Activated CD4-positive, alpha-beta T cell treated with anti-CD3 and anti-CD28 coated beads, Interleukin-2, amount 10 ng/mL, durations not matched to agents 24 days and 14 days (primary cell): ENCODE measurements around the gene CISD3. TPM values are rescaled to one million over a fixed set of nuclear protein-coding genes. Genes with fewer than 3 reads are reported as not detected.

Experiments
- DNase-seq: peaks from one replicate; pipeline ENCODE4 v3.0.0; 2022
- H3K27ac Mint-ChIP-seq: one replicate; pipeline ENCODE4 v1.8.0; 2022; ENCODE audit warnings: mild to moderate bottlenecking, mixed read lengths
- H3K27me3 Mint-ChIP-seq: one replicate; pipeline ENCODE4 v1.8.0; 2022; ENCODE audit warnings: mixed read lengths
- H3K36me3 Mint-ChIP-seq: one replicate; pipeline ENCODE4 v1.8.0; 2022; ENCODE audit warnings: low read depth, mild to moderate bottlenecking, mixed read lengths
- H3K4me1 Mint-ChIP-seq: one replicate; pipeline ENCODE4 v1.8.0; 2021; ENCODE audit warnings: mixed read lengths
- H3K4me3 Mint-ChIP-seq: one replicate; pipeline ENCODE4 v1.8.0; 2022; ENCODE audit warnings: mild to moderate bottlenecking, moderate library complexity, mixed read lengths
- H3K9me3 Mint-ChIP-seq: one replicate; pipeline ENCODE4 v1.8.0; 2021; ENCODE audit warnings: mixed read lengths
- intact Hi-C: fragments of 100-400 bp; cut with micrococcal nuclease; formaldehyde crosslinking; loops from one replicate; pipeline ENCODE4 v1.15.1; 2023
- total RNA-seq: library from RNA; stranded (reverse); gene quantifications from 2 replicates; pipeline ENCODE4 v1.2.3, GENCODE V29; 2022

The CISD3 gene
- total RNA-seq, 1 donor from 2014 or later, result 46.7 TPM

DNA sequence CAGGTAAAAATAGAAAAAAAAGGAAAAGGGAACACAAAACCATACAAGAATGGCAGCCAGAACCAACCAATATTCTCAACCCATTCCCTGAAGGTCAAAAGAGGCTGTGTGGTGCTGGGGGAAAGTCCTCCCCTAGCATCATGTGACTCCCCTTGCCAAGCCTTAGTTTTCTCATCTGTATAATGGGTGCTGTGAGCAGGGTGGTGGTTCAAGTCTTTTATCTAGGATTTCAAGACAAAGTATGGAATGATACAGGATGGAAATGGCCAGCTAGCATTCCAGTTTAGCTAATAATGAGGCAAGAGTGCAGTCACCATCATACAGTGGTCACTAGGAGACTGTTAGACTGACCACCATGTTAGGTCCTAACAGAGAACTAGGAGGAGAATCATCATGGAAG lies 43.1 kb downstream of the CISD3 start:
- intact Hi-C loops, result no loop called here
- Mint-ChIP-seq H3K4me1 (no peaks in the 10 kb centered on the region), H3K27me3 (no peaks in the 10 kb centered on the region), H3K27ac (no peak overlapping the region), H3K4me3 (no peak overlapping the region), H3K36me3 (peaks cover 56% of the 10 kb centered on the region), H3K9me3 (no peaks in the 10 kb centered on the region)
- no peak for DNase-seq

DNA sequence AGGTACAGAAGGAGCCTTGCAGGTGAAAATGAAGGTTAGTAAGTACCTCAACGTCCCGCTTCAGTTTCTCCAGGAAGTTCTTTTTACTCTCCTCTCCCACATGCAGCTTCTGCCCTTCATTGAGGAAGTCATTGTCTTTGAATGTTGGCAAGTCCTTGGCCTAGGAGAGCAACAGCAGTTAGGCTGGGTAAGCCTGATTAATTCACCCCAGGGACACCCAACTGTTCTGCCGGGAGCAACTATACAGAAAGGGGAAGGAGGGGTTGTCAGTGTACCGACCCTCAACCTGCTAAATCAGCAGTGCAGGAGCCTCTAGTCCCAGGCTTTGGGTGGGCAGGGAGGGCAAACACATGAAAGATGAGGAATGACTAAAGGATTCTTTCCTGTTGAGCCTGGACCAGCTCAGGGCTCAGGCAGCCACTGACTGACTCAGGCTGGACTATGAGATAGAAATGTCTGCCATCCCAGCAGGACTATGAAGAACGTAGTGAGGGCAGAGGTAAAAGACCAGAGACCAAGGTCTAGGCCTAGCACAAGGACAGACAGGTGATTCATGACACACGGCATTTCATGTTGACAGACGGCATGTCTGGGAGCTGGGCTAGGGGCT lies 47.6 kb downstream of the CISD3 start:
- DNase-seq, result no peak
- peaks cover 57% of the 10 kb centered on the region for H3K36me3 Mint-ChIP-seq
- intact Hi-C loops, result no loop called here

DNA sequence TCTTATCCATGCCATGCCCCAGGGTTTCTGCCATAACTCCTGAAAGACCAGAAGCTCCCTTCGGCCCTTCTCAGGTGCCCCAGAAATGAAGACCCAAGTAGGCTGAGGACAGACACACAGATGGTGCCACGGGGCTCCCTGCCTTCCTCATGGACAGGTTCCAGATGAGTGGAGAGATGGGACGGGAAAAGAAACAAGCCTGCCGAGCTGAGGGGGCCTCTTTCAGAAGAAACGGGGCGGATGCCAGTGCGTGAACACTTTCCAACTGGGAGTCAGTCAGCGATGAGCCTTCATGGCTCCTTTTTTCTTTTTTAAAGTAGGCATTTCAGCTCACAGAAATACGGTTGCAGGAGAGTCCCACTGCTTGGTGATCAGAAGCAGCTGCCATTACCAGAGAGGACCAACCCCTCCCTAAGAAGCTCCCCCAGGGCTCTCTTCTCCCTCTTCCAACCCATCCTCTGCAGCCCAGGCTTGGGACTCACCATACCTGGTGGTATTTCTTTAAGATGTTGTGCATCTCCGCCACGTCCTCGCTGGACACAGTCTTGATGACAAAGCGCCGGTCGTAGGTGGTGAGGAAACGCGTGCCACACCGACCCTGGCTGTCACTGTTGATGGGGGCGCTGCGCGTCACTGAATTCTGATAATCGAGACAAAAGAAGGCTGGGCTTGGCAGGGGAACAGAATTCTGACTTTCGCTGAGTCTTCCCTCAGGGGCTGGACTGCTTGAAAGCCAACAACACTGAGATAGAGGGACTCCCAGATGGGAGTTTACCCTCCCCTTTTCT lies 50.0 kb downstream of the CISD3 start:
- H3K4me1 Mint-ChIP-seq, result no peaks in the 10 kb centered on the region
- H3K27me3 Mint-ChIP-seq, result no peaks in the 10 kb centered on the region
- no peak overlapping the region for H3K4me3 Mint-ChIP-seq
- intact Hi-C loops, result no loop called here
- DNase-seq, result no peak
- peaks cover 56% of the 10 kb centered on the region for H3K36me3 Mint-ChIP-seq
- H3K9me3 Mint-ChIP-seq, result no peaks in the 10 kb centered on the region
- H3K27ac Mint-ChIP-seq, result peak overlapping the region; percentile 36

More for the DNA sequence above, 47.6 kb downstream of the CISD3 start:
- no peaks in the 10 kb centered on the region for H3K4me1 Mint-ChIP-seq
- no peaks in the 10 kb centered on the region for H3K9me3 Mint-ChIP-seq
- no peak overlapping the region for H3K4me3 Mint-ChIP-seq
- H3K27me3 Mint-ChIP-seq, result no peaks in the 10 kb centered on the region
- no peak overlapping the region for H3K27ac Mint-ChIP-seq

DNA sequence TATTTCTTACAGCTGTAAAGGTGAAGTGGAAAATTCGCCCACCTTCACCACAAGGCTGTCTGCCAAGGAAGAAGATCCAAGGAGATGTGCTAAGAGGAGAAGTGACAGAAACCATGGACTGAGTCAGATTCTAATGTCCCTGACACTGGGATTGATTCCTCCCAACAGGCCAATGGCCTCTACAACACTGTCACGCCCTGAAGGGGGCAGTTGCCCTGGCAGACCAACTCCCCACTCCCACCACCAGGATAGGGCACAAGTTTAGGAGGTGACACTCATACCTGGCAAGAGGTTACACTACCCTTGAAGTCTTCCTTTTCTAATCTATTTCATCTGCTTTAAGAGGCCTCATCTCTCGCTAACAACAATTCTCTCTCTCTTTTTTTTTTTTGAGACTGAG lies 53.1 kb downstream of the CISD3 start:
- no peaks in the 10 kb centered on the region for H3K27me3 Mint-ChIP-seq
- no peak for DNase-seq

More for the DNA sequence above, 53.1 kb downstream of the CISD3 start:
- H3K4me3 Mint-ChIP-seq, result no peak overlapping the region
- peaks cover 3% of the 10 kb centered on the region for H3K4me1 Mint-ChIP-seq
- H3K36me3 Mint-ChIP-seq, result peaks cover 56% of the 10 kb centered on the region
- no peak overlapping the region for H3K27ac Mint-ChIP-seq
- H3K9me3 Mint-ChIP-seq, result no peaks in the 10 kb centered on the region
- intact Hi-C loops, result no loop called here

Other genes with a start within 250 kb of the CISD3 start
- gene SRCIN1, start 124.4 kb upstream of the CISD3 start, total RNA-seq, result 0.21 and 0.26 TPM in 2 replicates
- gene EPOP, start 55.4 kb upstream of the CISD3 start, total RNA-seq, result 52.1 and 54.9 TPM in 2 replicates
- 243 and 248 TPM in 2 replicates for gene MLLT6, start 25.1 kb upstream of the CISD3 start, total RNA-seq
- gene PCGF2, start 18.0 kb downstream of the CISD3 start, total RNA-seq, result 4.7 and 5.5 TPM in 2 replicates
- gene PSMB3, start 22.4 kb downstream of the CISD3 start, total RNA-seq, result 356 and 358 TPM in 2 replicates
- 42.8 and 44.3 TPM in 2 replicates for gene PIP4K2B, start 69.2 kb downstream of the CISD3 start, total RNA-seq
- 32.1 and 32.4 TPM in 2 replicates for gene CWC25, start 95.0 kb downstream of the CISD3 start, total RNA-seq
- gene RPL23, start 123.4 kb downstream of the CISD3 start, total RNA-seq, result 1,994 and 2,005 TPM in 2 replicates
- gene LASP1, start 139.7 kb downstream of the CISD3 start, total RNA-seq, result 130 and 131 TPM in 2 replicates
- 0.09 TPM in 1 of 2 replicates, not detected in the other for gene FBXO47, start 237.1 kb downstream of the CISD3 start, total RNA-seq